SK-N-SH treated with all-trans-retinoic acid at 6 μM for 48 hours (cell line): Measurements from ENCODE around the gene SUN5.

ENCODE experiments used
- CSDC2 ChIP-seq: fragments of 250-450 bp; sonication (Bioruptor Pico); IDR thresholded peaks from 2 replicates; pipeline ENCODE4 v1.5.0; 2020; ENCODE audit warnings: mild to moderate bottlenecking, moderate library complexity
- ISL1 ChIP-seq: fragments of 250-450 bp; sonication (Bioruptor Pico); IDR thresholded peaks from 2 replicates; pipeline ENCODE4 v2.1.2; 2022; ENCODE audit warnings: mild to moderate bottlenecking, moderate library complexity
- OSR1 ChIP-seq: fragments of 250-450 bp; sonication (Bioruptor Pico); IDR thresholded peaks from 2 replicates; pipeline ENCODE4 v1.8.0; 2022; ENCODE audit warnings: moderate library complexity, mild to moderate bottlenecking, inconsistent platforms
- PPARA ChIP-seq: fragments of 250-450 bp; sonication (Bioruptor Pico); IDR thresholded peaks from 2 replicates; pipeline ENCODE4 v1.5.0; 2020; ENCODE audit warnings: mild to moderate bottlenecking, borderline replicate concordance
- TCF4 ChIP-seq: fragments of 250-450 bp; sonication (Bioruptor Pico); IDR thresholded peaks from 2 replicates; pipeline ENCODE4 v1.8.0; 2021; ENCODE audit warnings: mild to moderate bottlenecking, moderate library complexity, borderline replicate concordance
- ZFP3 ChIP-seq: fragments of 250-450 bp; sonication (Bioruptor Pico); IDR thresholded peaks from 2 replicates; pipeline ENCODE4 v1.5.0; 2020; ENCODE audit warnings: mild to moderate bottlenecking, moderate library complexity
- ZNF8 ChIP-seq: fragments of 450-650 bp; formaldehyde crosslinking; IDR thresholded peaks from 2 replicates; pipeline ENCODE4 v1.5.0; 2020; ENCODE audit warnings: mild to moderate bottlenecking, moderate library complexity
- TF ChIP-seq, protein P1 (sequence below): fragments of 250-450 bp; sonication (Bioruptor Pico); IDR thresholded peaks from 2 replicates; pipeline ENCODE4 v1.8.0; 2020; ENCODE audit warnings: mild to moderate bottlenecking, moderate library complexity, borderline replicate concordance
- TF ChIP-seq, protein P2 (sequence below): fragments of 250-450 bp; sonication (Bioruptor Pico); IDR thresholded peaks from 2 replicates; pipeline ENCODE4 v1.5.1; 2021; ENCODE audit warnings: mild to moderate bottlenecking, moderate library complexity
- TF ChIP-seq, protein P3 (sequence below): fragments of 250-450 bp; sonication (Bioruptor Pico); IDR thresholded peaks from 2 replicates; pipeline ENCODE4 v1.5.0; 2020; ENCODE audit warnings: mild to moderate bottlenecking, moderate library complexity

GRCh38 chr20:32991792-32992641 lies 12.2 kb downstream of the SUN5 start:
- TF ChIP-seq ZNF8 (CRISPR knock-in tag) (no peak), OSR1 (no peak), ZFP3 (CRISPR knock-in tag) (no peak), PPARA (CRISPR knock-in tag) (no peak), TCF4 (CRISPR knock-in tag) (no peak), CSDC2 (CRISPR knock-in tag) (no peak), ISL1 (no peak)
- TF ChIP-seq, protein P1, sequence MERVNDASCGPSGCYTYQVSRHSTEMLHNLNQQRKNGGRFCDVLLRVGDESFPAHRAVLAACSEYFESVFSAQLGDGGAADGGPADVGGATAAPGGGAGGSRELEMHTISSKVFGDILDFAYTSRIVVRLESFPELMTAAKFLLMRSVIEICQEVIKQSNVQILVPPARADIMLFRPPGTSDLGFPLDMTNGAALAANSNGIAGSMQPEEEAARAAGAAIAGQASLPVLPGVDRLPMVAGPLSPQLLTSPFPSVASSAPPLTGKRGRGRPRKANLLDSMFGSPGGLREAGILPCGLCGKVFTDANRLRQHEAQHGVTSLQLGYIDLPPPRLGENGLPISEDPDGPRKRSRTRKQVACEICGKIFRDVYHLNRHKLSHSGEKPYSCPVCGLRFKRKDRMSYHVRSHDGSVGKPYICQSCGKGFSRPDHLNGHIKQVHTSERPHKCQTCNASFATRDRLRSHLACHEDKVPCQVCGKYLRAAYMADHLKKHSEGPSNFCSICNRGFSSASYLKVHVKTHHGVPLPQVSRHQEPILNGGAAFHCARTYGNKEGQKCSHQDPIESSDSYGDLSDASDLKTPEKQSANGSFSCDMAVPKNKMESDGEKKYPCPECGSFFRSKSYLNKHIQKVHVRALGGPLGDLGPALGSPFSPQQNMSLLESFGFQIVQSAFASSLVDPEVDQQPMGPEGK (CRISPR knock-in tag): no peak
- TF ChIP-seq, protein P2, sequence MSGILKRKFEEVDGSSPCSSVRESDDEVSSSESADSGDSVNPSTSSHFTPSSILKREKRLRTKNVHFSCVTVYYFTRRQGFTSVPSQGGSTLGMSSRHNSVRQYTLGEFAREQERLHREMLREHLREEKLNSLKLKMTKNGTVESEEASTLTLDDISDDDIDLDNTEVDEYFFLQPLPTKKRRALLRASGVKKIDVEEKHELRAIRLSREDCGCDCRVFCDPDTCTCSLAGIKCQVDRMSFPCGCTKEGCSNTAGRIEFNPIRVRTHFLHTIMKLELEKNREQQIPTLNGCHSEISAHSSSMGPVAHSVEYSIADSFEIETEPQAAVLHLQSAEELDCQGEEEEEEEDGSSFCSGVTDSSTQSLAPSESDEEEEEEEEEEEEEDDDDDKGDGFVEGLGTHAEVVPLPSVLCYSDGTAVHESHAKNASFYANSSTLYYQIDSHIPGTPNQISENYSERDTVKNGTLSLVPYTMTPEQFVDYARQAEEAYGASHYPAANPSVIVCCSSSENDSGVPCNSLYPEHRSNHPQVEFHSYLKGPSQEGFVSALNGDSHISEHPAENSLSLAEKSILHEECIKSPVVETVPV (CRISPR knock-in tag): no peak
- TF ChIP-seq, protein P3, sequence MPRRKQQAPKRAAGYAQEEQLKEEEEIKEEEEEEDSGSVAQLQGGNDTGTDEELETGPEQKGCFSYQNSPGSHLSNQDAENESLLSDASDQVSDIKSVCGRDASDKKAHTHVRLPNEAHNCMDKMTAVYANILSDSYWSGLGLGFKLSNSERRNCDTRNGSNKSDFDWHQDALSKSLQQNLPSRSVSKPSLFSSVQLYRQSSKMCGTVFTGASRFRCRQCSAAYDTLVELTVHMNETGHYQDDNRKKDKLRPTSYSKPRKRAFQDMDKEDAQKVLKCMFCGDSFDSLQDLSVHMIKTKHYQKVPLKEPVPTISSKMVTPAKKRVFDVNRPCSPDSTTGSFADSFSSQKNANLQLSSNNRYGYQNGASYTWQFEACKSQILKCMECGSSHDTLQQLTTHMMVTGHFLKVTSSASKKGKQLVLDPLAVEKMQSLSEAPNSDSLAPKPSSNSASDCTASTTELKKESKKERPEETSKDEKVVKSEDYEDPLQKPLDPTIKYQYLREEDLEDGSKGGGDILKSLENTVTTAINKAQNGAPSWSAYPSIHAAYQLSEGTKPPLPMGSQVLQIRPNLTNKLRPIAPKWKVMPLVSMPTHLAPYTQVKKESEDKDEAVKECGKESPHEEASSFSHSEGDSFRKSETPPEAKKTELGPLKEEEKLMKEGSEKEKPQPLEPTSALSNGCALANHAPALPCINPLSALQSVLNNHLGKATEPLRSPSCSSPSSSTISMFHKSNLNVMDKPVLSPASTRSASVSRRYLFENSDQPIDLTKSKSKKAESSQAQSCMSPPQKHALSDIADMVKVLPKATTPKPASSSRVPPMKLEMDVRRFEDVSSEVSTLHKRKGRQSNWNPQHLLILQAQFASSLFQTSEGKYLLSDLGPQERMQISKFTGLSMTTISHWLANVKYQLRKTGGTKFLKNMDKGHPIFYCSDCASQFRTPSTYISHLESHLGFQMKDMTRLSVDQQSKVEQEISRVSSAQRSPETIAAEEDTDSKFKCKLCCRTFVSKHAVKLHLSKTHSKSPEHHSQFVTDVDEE (CRISPR knock-in tag): no peak
